OCI-LY7 (cell line): ENCODE measurements around the gene CARD10. TPM values are rescaled to one million over a fixed set of nuclear protein-coding genes. Genes with fewer than 3 reads are reported as not detected.

Experiments
- BruUV-seq: library from RNA; stranded (reverse); fragments of 400-500 nt; replicated peaks from 2 replicates; lab custom pipeline; 2021; lab: Mats Ljungman, UMichigan
- CTCF ChIA-PET: fragments of 300-600 bp; sonication (Branson Sonifier 250); formaldehyde crosslinking; loops from one replicate; lab custom pipeline; 2022; ENCODE audit warnings: antibody characterized with exemption; ENCODE audit not compliant: unreplicated experiment; lab: Charles Lee
- POLR2A ChIA-PET: fragments of 300-600 bp; sonication (Branson Sonifier 250); formaldehyde crosslinking; loops from one replicate; lab custom pipeline; 2022; ENCODE audit warnings: antibody characterized with exemption; lab: Charles Lee
- DNase-seq: peaks from one replicate; pipeline ENCODE4 v3.0.0-alpha.2; 2015; ENCODE audit warnings: low spot score
- H2AFZ ChIP-seq: fragments of 200-600 bp; sonication (generic), shearing (Covaris generic); 2 replicates; pipeline ENCODE4 v1.6.1; 2014; ENCODE audit warnings: mild to moderate bottlenecking, antibody characterized with exemption, low read length, moderate library complexity
- H3K27ac ChIP-seq: fragments of 200-600 bp; sonication (generic); 2 replicates; pipeline ENCODE4 v1.5.1; 2014; ENCODE audit warnings: mixed run types, low read depth, mild to moderate bottlenecking, moderate library complexity, low read length, inconsistent platforms; ENCODE audit not compliant: poor library complexity, severe bottlenecking
- H3K36me3 ChIP-seq: fragments of 200-600 bp; sonication (generic); 2 replicates; pipeline ENCODE4 v1.6.1; 2014; ENCODE audit warnings: mild to moderate bottlenecking, antibody characterized with exemption, low read length, moderate library complexity, mixed read lengths; ENCODE audit not compliant: insufficient read depth
- H3K4me1 ChIP-seq: fragments of 200-600 bp; sonication (generic); 2 replicates; pipeline ENCODE4 v1.5.1; 2014; ENCODE audit warnings: mild to moderate bottlenecking, low read length; ENCODE audit not compliant: insufficient read depth, poor library complexity, severe bottlenecking
- H3K4me2 ChIP-seq: fragments of 200-600 bp; sonication (generic); 2 replicates; pipeline ENCODE4 v1.6.1; 2014; ENCODE audit warnings: mild to moderate bottlenecking, low read length
- H3K4me3 ChIP-seq: fragments of 200-600 bp; sonication (generic); 2 replicates; pipeline ENCODE4 v1.5.1; 2014; ENCODE audit warnings: mild to moderate bottlenecking, low read depth, low read length; ENCODE audit not compliant: poor library complexity, severe bottlenecking
- H3K79me2 ChIP-seq: fragments of 200-600 bp; sonication (generic); 2 replicates; pipeline ENCODE4 v1.6.1; 2016; ENCODE audit warnings: low read depth, mild to moderate bottlenecking, low read length, moderate library complexity, mixed read lengths; ENCODE audit not compliant: insufficient read depth
- H3K9me2 ChIP-seq: fragments of 200-600 bp; sonication (generic); 2 replicates; pipeline ENCODE4 v1.6.1; 2016; ENCODE audit warnings: mild to moderate bottlenecking, low read length, mixed read lengths; ENCODE audit not compliant: insufficient read depth
- H3K9me3 ChIP-seq: fragments of 200-600 bp; sonication (generic); 2 replicates; pipeline ENCODE4 v1.6.1; 2014; ENCODE audit warnings: mild to moderate bottlenecking, mixed run types, low read length, mixed read lengths
- H4K20me1 ChIP-seq: fragments of 200-600 bp; sonication (generic); 2 replicates; pipeline ENCODE4 v1.6.1; 2014; ENCODE audit warnings: mild to moderate bottlenecking, antibody characterized with exemption, low read length, moderate library complexity, mixed read lengths; ENCODE audit not compliant: insufficient read depth
- CTCF ChIP-seq: fragments of 200-600 bp; sonication (generic); conservative IDR thresholded peaks from 2 replicates; pipeline ENCODE4 v1.5.1; 2014; ENCODE audit warnings: mild to moderate bottlenecking, antibody characterized with exemption, low read length, moderate library complexity, mixed read lengths
- EZH2phosphoT487 ChIP-seq: fragments of 200-600 bp; sonication (generic); IDR thresholded peaks from 2 replicates; pipeline ENCODE4 v1.6.1; 2018; ENCODE audit warnings: low read depth, borderline replicate concordance, mild to moderate bottlenecking, mixed run types, antibody characterized with exemption, low read length, moderate library complexity, mixed read lengths
- intact Hi-C: fragments of 100-400 bp; cut with micrococcal nuclease; formaldehyde crosslinking; loops from one replicate; pipeline ENCODE4 v1.10.0; 2022; ENCODE audit not compliant: unreplicated experiment
- total RNA-seq, 2 experiments: library from RNA; depleted of rRNA in 1 of 2; stranded (reverse); fragments of >200 nt in 1 of 2; shearing (Covaris generic) in 1 of 2; gene quantifications; 2 replicates each; pipeline ENCODE4 v1.2.3, GENCODE V29; 2014 to 2022

Gene CARD10
- total RNA-seq, 2 experiments from 2014 or later: 2.8 to 4.0 TPM

GRCh38 chr22:37492428-37493344, 26.5 kb downstream of the CARD10 start:
- Histone ChIP-seq H3K4me1 (peaks cover 47% of the 10 kb centered on the region), H3K9me2 (no peaks in the 10 kb centered on the region), H3K4me3 (peak overlapping the region; percentile 67), H3K4me2 (peak overlapping the region; percentile 74), H3K9me3 (no peaks in the 10 kb centered on the region), H3K27ac (peak overlapping the region; percentile 54), H3K36me3 (no peaks in the 10 kb centered on the region), H4K20me1 (no peaks in the 10 kb centered on the region), H2AFZ (no peak overlapping the region), H3K79me2 (no peaks in the 10 kb centered on the region)
- no TSS peak for BruUV-seq
- ChIA-PET POLR2A (no interaction called here), CTCF (interaction anchor here (0.6 to 1.6 kb wide), 2 partner anchors 9 to 20 kb away, joined by 4 to 7 read pairs; no protein-coding TSS in a partner anchor)
- TF ChIP-seq EZH2phosphoT487 (no peak), CTCF (peak; percentile 85)
- DNase-seq: peak; percentile 84
- intact Hi-C loops: no loop called here

DNA sequence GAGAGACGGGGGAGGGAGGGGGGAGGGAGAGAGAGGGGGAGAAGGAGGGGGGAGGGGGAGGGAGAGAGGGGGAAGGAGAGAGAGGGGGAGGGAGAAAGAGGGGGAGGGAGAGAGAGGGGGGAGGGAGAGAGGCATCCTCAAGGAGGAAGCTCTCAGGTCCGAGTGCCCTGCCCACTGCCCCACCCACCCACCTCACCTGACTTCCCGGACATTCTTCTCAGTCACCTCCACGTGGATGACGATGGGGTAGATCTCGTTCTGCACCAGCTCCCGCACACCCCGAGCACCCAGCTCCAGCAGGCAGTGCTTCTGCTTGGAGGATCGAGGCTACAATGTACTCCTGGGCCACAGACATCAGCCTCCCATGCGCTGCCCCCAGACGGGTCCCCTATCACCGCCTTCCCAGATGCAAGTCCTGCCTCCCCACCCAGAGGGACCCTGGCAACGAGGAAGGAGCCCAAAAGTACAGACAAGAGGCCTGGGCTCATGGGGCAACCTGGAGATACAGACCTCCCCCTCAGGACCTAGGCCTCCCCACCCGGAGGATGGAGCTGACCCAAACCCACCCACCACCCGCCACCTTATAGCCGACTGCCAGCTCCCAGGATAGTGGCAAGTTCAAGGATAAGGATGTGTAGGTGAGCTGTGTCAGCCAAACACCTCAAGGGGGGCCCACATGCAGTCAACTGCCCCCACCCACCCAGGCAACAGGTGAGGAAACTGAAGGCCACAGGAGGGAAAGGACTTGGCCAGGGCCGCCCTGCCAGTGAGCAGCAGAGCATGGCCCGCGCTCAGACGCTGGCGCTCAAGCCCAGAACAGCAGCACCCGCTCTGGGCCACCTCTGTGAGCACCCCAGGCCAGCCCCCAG, 27.4 kb downstream of the CARD10 start:
- POLR2A ChIA-PET: no interaction called here
- H3K4me3 ChIP-seq: peak overlapping the region; percentile 67
- H3K79me2 ChIP-seq: no peaks in the 10 kb centered on the region; the same call in 1 of the 2 replicates
- no TSS peak for BruUV-seq
- H4K20me1 ChIP-seq: no peaks in the 10 kb centered on the region
- peak; percentile 68 for DNase-seq
- H3K4me2 ChIP-seq: peak overlapping the region; percentile 74
- no peaks in the 10 kb centered on the region for H3K9me2 ChIP-seq
- intact Hi-C loops: no loop called here
- no peaks in the 10 kb centered on the region for H3K9me3 ChIP-seq
- no peaks in the 10 kb centered on the region for H3K36me3 ChIP-seq
- H2AFZ ChIP-seq: no peak overlapping the region
- peak overlapping the region; percentile 54 for H3K27ac ChIP-seq
- H3K4me1 ChIP-seq: peaks cover 55% of the 10 kb centered on the region
- CTCF ChIA-PET: interaction anchor here (0.6 to 0.8 kb wide), 2 partner anchors 8 to 19 kb away, joined by 4 read pairs; no protein-coding TSS in a partner anchor
- no peak for TF ChIP-seq CTCF
- no peak for TF ChIP-seq EZH2phosphoT487
